LNCAP (cell line): ENCODE measurements around the gene TTLL6.

Experiments
- CTCF ChIP-seq: fragments of 450-650 bp; IDR thresholded peaks from 2 replicates; pipeline ENCODE4 v1.5.1; 2017; ENCODE audit warnings: mild to moderate bottlenecking

The TTLL6 gene

GRCh38 chr17:48842746-48843145, 25.7 kb upstream of the TTLL6 start:
- no peak for TF ChIP-seq CTCF

- TF ChIP-seq CTCF, result no peak
These were observed 24.4 kb upstream of the TTLL6 start for GRCh38 chr17:48841395-48841831.

- TF ChIP-seq CTCF, result no peak
These were observed 23.4 kb upstream of the TTLL6 start for GRCh38 chr17:48840441-48840840.

- no peak for TF ChIP-seq CTCF
These were observed 18.9 kb upstream of the TTLL6 start for GRCh38 chr17:48835971-48836370.

- no peak for TF ChIP-seq CTCF
These were observed 17.9 kb upstream of the TTLL6 start for GRCh38 chr17:48834973-48835372.

- TF ChIP-seq CTCF, result no peak
These were observed 14.5 kb upstream of the TTLL6 start for GRCh38 chr17:48831549-48831883.

- no peak for TF ChIP-seq CTCF
These were observed 14.0 kb upstream of the TTLL6 start, which contains the start of gene CALCOCO2 for GRCh38 chr17:48830840-48831548. CALCOCO2 (plus strand) TSS chr17:48831035; CDS start chr17:48841708, 10,673 bp downstream.
